Testis (tissue), 3 donors: ENCODE results near the gene PAQR8. TPM values are rescaled to one million over a fixed set of nuclear protein-coding genes. Genes with fewer than 3 reads are reported as not detected.

ENCODE experiments used
- DNase-seq: peaks from one replicate; pipeline ENCODE4 v3.0.0-alpha.2; 2019
- H3K27ac ChIP-seq, 2 donors: fragments of 200-600 bp; sonication (generic); one replicate each; pipeline ENCODE4 v1.5.1; 2019
- H3K27me3 ChIP-seq: fragments of 200-600 bp; sonication (generic); one replicate; pipeline ENCODE4 v1.5.1; 2019
- H3K36me3 ChIP-seq: fragments of 200-600 bp; sonication (generic); one replicate; pipeline ENCODE4 v1.5.1; 2017; ENCODE audit warnings: low read depth; ENCODE audit errors: missing control alignments
- H3K4me1 ChIP-seq: fragments of 200-600 bp; sonication (generic); one replicate; pipeline ENCODE4 v1.5.1; 2019
- H3K4me3 ChIP-seq, 2 donors: fragments of 200-600 bp; sonication (generic); one replicate each; pipeline ENCODE4 v1.5.1; 2017 to 2019
- H3K9me3 ChIP-seq: fragments of 200-600 bp; sonication (generic); one replicate; pipeline ENCODE4 v1.5.1; 2017
- POLR2A ChIP-seq: fragments of 450-650 bp; IDR thresholded peaks from one replicate; pipeline ENCODE4 v1.6.1; 2017; ENCODE audit warnings: antibody characterized with exemption, mild to moderate bottlenecking, moderate library complexity
- whole genome bisulfite sequencing, 2 donors: methylation state at CpG; one replicate each; pipeline ENCODE4 v1.1.5; 2018; 5-methylcytosine and 5-hydroxymethylcytosine counted together
- intact Hi-C: fragments of 100-400 bp; cut with DNase I; formaldehyde crosslinking; loops from one replicate; pipeline ENCODE4 v1.15.1; 2023; ENCODE audit warnings: low total_unique reads
- polyA plus RNA-seq: library from polyadenylated mRNA; stranded (reverse); fragments of 350-450 nt; fragmentation: Illumina TruSeq; extraction: RNeasy Lipid Tissue Mini Kit (QIAGEN cat#74804); gene quantifications from one replicate; pipeline ENCODE4 v1.2.3, GENCODE V29; 2014; ENCODE audit warnings: low read depth, low replicate concordance; ENCODE audit not compliant: insufficient read depth
- total RNA-seq, 2 donors: library from RNA; depleted of rRNA; stranded (reverse); fragments of >200 nt; gene quantifications; one replicate each; pipeline ENCODE4 v1.2.3, GENCODE V29; 2016
- TF ChIP-seq, protein P1 (sequence below), 3 experiments: fragments of 450-650 bp in 2 of 3; fragments of 200-600 bp in 1 of 3; sonication (generic) in 1 of 3; IDR thresholded peaks; one replicate each; pipeline ENCODE4 v1.5.1; 2016 to 2019; ENCODE audit warnings: antibody characterized with exemption in 3 of 3, mild to moderate bottlenecking in 2 of 3, moderate library complexity in 1 of 3

The PAQR8 gene
- total and polyA plus RNA-seq, 3 donors from 2014 or later, result 8.3 to 11.0 (median 9.0) TPM

GRCh38 chr6:52369234-52369633 lies 7.3 kb downstream of the PAQR8 start:
- WGBS, 2 donors, result 93 to 97% methylated on average over 2 of the region's 2 CpGs
- H3K27me3 ChIP-seq, result no peaks in the 10 kb centered on the region
- H3K9me3 ChIP-seq, result no peaks in the 10 kb centered on the region
- no peak overlapping the region for H3K4me3 ChIP-seq
- intact Hi-C loops, result no loop called here
- TF ChIP-seq POLR2A, result no peak
- TF ChIP-seq, protein P1, sequence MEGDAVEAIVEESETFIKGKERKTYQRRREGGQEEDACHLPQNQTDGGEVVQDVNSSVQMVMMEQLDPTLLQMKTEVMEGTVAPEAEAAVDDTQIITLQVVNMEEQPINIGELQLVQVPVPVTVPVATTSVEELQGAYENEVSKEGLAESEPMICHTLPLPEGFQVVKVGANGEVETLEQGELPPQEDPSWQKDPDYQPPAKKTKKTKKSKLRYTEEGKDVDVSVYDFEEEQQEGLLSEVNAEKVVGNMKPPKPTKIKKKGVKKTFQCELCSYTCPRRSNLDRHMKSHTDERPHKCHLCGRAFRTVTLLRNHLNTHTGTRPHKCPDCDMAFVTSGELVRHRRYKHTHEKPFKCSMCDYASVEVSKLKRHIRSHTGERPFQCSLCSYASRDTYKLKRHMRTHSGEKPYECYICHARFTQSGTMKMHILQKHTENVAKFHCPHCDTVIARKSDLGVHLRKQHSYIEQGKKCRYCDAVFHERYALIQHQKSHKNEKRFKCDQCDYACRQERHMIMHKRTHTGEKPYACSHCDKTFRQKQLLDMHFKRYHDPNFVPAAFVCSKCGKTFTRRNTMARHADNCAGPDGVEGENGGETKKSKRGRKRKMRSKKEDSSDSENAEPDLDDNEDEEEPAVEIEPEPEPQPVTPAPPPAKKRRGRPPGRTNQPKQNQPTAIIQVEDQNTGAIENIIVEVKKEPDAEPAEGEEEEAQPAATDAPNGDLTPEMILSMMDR (IDR thresholded peaks at IDR 0.05), result no peak
- H3K4me1 ChIP-seq, result peaks cover 9% of the 10 kb centered on the region
- H3K27ac ChIP-seq, result no peak overlapping the region
- no peak for DNase-seq
- no peaks in the 10 kb centered on the region for H3K36me3 ChIP-seq

- TF ChIP-seq, protein P1 (IDR thresholded peaks at IDR 0.05), result no peak
- TF ChIP-seq POLR2A, result no peak
- Histone ChIP-seq H3K4me1 (peaks cover 14% of the 10 kb centered on the region), H3K27me3 (no peaks in the 10 kb centered on the region), H3K4me3 (no peak overlapping the region), H3K36me3 (no peaks in the 10 kb centered on the region), H3K27ac (no peak overlapping the region), H3K9me3 (no peaks in the 10 kb centered on the region)
- intact Hi-C loops, result loop anchor here (10.0 kb wide), 1 partner anchor 67 kb away; no protein-coding TSS in a partner anchor
- DNase-seq, result no peak
- 45 to 58% methylated on average over 2 of the region's 2 CpGs for WGBS, 2 donors
These were observed 9.8 kb downstream of the PAQR8 start for GRCh38 chr6:52371656-52372191.

- Histone ChIP-seq H3K27me3 (no peaks in the 10 kb centered on the region), H3K27ac (no peak overlapping the region), H3K4me3 (no peak overlapping the region), H3K36me3 (no peaks in the 10 kb centered on the region), H3K4me1 (peaks cover 18% of the 10 kb centered on the region), H3K9me3 (no peaks in the 10 kb centered on the region)
- whole genome bisulfite sequencing, 2 donors, result 94 to 95% methylated on average over 5 of the region's 5 CpGs
- TF ChIP-seq, protein P1 (IDR thresholded peaks at IDR 0.05), result no peak
- no peak for TF ChIP-seq POLR2A
- intact Hi-C loops, result loop anchor here (10.0 kb wide), 1 partner anchor 68 kb away; no protein-coding TSS in a partner anchor
- DNase-seq, result no peak
These were observed 11.3 kb downstream of the PAQR8 start for GRCh38 chr6:52373151-52373690.

- H3K27me3 ChIP-seq, result no peaks in the 10 kb centered on the region
- DNase-seq, result no peak
- H3K27ac ChIP-seq, result no peak overlapping the region
- no peaks in the 10 kb centered on the region for H3K9me3 ChIP-seq
- H3K4me1 ChIP-seq, result peaks cover 20% of the 10 kb centered on the region
- no peak for TF ChIP-seq POLR2A
- TF ChIP-seq, protein P1 (IDR thresholded peaks at IDR 0.05), result no peak
- 92 to 95% methylated on average over 4 of the region's 4 CpGs for WGBS, 2 donors
- H3K36me3 ChIP-seq, result no peaks in the 10 kb centered on the region
- intact Hi-C loops, result loop anchor here (10.0 kb wide), 1 partner anchor 69 kb away; no protein-coding TSS in a partner anchor
- no peak overlapping the region for H3K4me3 ChIP-seq
These were observed 12.3 kb downstream of the PAQR8 start for GRCh38 chr6:52374247-52374646.
